ENCODE results near the gene GRID1.

DNA sequence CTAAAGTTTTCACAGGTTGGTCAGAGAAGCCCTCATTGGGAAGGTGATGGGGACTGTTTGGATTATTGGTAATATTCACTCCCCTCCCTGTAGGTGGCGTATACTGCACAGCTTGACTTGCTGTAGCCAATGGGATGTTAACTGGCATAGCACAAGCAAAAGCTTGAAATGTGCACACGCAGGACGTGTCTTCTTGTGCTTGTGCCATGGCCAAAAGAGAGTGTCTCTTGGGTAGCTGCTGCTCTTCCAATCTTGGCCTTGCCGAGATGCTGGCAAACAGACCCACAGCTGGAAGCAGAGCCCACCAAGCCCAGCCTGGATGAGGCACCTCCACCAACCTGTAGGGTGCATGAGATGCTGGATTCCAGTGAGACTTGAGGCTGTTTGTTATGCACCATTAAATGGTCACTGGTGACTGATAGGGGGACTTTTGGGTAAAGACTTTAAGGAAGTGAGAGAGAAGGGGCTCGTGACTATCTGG lies 266.0 kb downstream of the GRID1 start:
- TF ChIP-seq, protein P1, sequence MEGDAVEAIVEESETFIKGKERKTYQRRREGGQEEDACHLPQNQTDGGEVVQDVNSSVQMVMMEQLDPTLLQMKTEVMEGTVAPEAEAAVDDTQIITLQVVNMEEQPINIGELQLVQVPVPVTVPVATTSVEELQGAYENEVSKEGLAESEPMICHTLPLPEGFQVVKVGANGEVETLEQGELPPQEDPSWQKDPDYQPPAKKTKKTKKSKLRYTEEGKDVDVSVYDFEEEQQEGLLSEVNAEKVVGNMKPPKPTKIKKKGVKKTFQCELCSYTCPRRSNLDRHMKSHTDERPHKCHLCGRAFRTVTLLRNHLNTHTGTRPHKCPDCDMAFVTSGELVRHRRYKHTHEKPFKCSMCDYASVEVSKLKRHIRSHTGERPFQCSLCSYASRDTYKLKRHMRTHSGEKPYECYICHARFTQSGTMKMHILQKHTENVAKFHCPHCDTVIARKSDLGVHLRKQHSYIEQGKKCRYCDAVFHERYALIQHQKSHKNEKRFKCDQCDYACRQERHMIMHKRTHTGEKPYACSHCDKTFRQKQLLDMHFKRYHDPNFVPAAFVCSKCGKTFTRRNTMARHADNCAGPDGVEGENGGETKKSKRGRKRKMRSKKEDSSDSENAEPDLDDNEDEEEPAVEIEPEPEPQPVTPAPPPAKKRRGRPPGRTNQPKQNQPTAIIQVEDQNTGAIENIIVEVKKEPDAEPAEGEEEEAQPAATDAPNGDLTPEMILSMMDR (conservative IDR thresholded peaks at IDR 0.05; ENCODE audit: low read depth, low read length) = peak; percentile 47; the same call in 1 of the 2 replicates
- no peak for TF ChIP-seq EZH2 (IDR thresholded peaks at IDR 0.05; ENCODE audit: low read length, unreplicated experiment)
- no peak for TF ChIP-seq EZH2phosphoT487 (IDR thresholded peaks at IDR 0.05; ENCODE audit: borderline replicate concordance, low read length)

Data from PC-3 (cell line).